OCI-LY3 (cell line): ENCODE data around the gene PDE7B.

Source experiments
- CTCF ChIP-seq: fragments of 200-600, 300-600 bp; sonication (generic); IDR thresholded peaks from 2 replicates; pipeline ENCODE4 v1.5.1; 2014; ENCODE audit warnings: antibody characterized with exemption, low read length, low read depth
- EZH2phosphoT487 ChIP-seq: fragments of 200-600 bp; shearing (Covaris generic); IDR thresholded peaks from 2 replicates; pipeline ENCODE4 v1.6.1; 2018; ENCODE audit warnings: antibody characterized with exemption, mixed run types, low read depth

GRCh38 chr6:136192902-136193301, 341.4 kb downstream of the PDE7B start:
- TF ChIP-seq CTCF, result no peak
- TF ChIP-seq EZH2phosphoT487, result no peak
